ENCODE results near the gene ODC1.
"Not testable (repeated sequence)": the region's sequence is repeated elsewhere in the genome, so short reads cannot be mapped to it uniquely, and the experiment has no call there.

The ODC1 gene

DNA sequence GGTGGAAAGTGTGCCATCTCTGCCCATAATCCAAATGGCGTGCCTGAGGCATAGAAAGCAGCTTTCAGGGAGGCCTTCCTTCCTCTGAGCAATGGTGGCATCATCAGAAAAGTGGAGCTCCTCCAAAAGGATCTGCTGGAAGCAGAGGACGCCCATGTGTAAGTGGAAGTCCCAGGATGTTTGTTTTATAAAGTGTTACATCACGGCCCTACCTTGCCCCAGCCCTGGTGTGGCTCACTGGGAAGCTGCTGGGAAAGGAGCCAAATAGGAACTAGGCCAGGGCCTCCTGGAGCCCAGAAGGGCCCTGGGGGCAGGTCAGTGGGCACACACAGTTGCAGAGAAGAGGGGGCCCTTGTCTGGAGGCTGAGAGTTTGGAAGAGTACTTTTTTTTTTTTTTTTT, 4.2 kb upstream of the ODC1 start:
- no peak for DNase-seq

DNA sequence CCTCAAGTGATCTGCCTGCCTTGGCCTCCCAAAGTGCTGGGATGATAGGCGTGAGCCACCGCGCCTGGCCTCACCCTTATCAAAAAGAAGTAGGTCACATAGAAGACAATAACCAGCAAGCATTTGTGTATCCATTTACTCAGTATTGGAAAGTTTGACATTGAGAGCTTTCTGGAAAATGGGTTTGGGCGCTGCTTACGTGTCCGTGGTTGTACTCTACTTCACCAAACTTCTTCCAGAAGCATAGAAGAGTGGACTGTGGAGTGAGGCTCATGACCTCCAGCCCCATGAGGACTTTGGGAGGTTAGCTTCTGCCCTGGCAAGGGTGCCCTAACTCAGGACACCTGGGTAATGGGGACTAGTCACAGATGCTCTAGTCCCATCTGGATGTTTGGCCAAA, 3.7 kb upstream of the ODC1 start:
- no peak for DNase-seq

DNA sequence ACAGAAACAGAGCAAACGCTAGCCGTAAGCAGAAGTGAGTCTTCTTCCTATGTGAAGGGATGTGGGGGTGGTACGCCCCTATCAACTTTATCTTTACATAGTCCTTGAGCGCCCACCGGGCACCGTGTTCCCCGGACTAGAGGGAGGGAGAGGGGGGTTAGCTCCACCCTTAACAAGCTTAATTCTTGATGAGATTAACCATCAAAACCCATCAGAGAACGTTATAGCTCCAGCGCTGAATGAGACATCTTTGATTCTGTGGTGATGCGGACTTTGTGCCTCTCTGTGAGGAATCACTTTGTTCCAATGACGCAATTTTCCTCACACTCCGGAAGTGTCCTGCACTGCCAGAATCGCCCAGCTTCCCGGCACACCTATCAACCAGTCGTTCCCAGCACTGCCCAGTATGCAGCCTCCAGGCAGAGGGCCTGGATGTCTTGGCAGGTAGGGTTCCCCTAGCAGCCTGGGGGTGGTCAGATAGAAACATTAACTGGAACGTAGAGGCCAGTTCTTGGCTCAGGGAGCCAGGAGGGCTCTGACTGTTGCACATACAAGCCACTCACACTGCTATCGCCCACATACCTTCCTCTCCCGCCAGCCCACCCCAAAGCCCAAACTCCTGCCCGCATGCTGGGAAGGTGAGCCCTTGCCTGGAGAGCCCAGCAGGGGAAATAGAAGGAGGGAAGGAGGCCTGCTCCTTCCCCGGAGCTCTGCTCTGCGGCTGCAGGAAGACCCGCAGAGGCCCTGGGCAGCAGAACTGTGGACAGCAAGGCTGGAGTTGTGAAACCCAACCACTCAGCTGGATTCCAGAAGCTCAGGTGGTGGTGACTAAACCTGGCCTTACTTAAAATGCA, 1.9 kb upstream of the ODC1 start:
- no peak for DNase-seq

DNA sequence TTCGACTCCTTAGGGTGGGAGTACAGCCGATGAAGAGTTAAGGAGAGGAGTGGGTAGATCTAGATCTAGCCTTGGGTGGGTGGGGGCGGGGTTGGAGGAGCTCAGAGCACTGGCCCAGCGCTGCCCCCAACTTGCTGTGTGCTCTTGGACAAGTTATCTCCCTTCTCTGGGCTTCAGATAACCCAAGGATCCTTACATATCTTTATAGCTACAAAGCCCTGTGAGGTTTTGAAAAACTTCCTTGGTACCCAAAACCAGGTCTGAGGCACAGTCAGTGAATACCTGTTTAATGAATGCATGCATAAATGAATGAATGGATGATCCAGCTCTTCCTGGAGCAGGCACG, 1.3 kb upstream of the ODC1 start:
- DNase-seq, result no peak

DNA sequence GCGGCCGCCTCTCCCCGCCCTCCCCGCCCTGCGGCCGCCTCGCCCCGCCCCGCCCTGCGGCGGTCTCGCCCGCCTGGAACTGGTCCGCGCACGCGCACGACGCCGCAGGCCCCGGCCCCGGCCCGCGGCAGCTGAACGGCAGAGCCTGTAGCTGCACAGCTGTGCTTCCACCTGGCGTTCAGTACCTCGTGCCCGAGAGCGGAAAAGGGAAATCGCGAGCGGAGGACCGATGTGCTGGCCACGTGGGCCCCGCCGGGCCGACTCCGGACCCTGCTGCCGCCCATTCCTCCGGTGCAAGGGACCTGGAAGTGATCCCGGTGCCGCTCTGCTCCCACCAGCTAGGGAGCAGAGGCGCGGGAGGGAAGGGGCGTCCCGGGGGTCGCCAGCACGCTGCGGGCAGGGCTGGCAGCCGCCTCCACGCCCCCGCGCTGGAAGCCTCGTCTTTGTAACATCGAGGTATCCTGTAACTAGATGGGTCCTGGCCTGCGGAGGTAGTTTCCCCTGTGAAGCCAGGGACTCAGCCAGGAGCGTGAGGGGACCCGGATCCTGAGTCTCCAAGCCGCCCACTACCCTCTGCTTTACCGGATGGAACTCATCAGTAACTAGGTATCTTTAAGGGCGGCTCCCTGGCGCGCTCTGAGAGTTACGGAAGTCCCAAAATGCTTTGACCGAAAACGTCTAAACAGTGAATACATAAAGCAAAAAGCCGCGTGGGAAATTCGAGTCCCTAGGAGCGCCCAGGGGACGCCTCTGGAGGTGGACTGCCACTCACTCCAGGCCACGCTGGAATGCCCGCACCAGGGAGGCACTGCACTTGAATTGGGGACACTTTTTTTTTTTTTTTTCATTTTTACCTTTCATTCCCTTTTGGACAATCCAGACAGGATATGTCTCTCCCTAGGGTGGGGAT, 704 bp upstream of the ODC1 start:
- DNase-seq, result peak; percentile 95

DNA sequence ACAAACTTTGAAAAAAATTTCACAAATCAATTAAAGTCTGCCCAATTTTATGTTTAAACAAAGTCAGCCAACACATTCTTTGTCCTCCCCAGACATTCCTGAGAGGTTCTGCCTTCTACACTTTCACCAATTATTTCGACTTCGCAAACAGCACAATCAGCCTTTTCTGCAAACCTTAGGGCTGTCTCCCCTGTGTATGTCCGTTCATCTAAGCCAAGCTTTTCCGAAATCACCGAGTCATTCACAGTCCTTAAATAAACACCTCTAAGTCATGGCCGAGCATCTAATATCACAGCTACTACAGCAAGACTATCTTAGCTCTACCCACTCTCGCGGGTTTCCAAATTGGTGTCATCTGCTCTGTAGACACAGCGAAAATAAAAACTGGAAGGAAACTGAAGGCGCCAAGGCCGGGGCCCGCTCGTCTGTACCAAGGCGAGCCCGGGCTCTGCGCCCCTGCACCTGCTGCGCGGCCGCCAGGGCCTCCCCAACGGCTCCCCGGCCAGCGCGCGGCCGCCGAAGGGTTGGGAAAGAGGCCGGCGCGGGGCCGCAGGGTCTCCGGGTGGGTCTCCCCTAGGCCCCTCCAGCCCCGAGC, 730 bp downstream of the ODC1 start:
- DNase-seq, result peak; percentile 57

DNA sequence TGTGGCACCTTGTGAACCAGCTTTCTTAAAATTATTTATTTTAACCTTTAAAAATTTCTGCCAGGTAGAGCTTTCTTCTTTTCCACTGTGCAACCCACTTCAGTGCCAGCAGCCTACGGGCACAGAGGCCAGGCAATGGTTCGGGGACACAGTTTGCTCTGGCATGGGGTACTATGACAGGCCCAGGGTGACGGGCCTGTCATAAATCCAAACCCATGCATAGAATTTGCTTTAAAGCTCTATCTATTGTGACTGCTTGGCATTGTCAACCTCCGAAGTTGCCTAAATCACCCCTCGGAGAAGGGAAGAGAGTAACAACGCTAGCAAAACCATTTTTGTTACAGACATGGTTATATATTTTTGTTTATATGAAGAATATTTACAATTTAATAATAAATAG, 1.5 kb downstream of the ODC1 start:
- no peak for DNase-seq

DNA sequence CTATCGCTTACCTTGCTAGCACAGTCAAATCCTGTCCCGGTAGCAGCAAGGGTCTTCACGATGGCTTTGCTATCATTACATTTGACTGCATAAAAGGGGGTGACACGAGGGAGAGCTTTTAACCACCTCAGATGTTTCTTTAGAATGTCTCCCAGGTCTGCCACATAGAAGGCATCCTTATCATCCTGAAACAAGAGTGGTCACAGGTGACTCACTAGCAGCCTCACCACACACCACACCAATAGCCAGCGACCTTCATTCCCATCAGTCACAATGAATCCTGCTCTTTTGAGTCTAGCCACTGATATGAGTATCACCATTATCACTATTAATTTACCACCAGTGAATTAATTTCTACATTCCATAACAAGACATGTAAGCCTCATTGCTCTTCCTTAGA, 3.7 kb downstream of the ODC1 start:
- DNase-seq, result peak; percentile 40

DNA sequence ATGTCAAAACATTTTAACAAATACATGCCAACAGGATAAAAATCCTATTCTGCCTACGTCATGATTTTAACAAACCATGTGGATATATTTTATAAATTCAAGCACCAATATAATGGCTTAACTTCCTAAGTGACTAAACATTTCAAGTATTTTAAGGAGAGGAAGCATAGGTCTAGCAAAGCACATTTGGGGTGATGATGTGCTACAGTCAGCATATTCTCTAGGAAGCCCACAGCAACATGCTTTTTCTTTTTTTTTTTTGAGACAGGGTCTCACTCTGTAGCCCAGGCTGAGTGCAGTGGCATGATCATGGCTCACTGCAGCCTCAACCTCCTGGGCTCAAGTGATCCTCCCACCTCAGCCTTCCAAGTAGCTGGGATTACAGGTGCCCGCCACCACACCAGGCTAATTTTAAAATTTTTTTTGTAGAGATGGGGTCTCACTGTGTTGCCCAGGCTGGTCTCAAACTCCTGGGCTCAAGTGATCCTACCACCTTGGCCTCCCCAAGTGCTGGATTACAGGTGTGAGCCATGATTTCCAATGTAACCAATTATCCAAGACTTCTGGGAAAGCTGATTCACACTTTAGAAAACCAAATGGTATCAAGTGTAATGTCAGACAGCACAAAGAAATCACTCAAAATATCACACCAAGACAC, 5.5 kb downstream of the ODC1 start:
- DNase-seq, result not testable (repeated sequence)

DNA sequence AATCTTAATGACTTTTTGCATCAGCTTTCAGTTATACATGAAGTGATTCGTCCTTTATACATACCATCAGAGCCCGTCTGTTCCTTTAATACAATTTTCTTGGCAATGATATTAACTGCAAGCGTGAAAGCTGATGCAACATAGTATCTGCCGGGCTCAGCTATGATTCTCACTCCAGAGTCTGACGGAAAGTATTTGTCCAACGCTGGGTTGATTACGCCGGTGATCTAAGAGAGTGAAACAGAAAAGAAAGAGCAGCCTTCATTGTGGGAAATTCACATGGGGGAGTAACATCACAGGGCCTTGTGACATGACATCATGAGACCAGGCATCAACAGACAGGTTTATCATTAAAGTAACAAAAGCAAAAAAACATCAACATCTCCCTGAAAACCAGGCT, 6.2 kb downstream of the ODC1 start:
- DNase-seq, result peak; percentile 44

DNA sequence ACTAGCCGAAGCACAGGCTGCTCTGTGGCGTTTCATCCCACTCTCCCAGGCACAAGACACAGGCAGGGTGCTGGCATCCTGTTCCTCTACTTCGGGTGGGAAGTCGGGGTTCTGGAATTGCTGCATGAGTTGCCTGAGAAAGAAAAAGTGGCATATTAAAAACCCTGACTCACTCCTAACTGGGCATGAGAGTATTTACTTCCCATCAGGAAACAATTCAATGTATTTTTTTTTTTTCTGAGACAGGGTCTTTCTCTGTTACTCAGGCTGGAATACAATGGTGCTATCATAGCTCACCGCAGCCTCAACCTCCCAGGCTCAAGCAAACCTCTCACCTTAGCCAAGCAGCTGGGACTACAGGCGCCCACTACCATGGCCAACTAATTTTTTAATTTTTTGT, 7.4 kb downstream of the ODC1 start:
- DNase-seq, result no peak

DNA sequence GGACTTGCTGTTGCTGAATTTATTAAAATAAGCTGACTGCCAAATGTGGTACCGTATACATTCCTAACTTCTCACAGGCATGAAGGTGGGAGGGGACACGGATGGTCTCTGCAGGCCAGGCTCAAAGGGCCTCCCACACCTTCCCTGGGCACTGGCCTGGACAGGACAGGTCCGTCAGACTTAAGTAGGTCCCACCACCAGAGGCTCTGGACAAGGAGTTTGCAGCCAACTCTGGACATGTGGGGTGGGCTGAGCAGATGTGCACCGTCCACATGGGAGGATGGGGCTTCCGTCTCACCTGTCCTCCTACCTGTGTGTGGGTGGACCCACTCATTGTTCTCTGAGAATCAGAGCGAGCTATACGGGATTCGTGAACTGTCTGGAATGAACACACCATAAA, 8.2 kb downstream of the ODC1 start:
- no peak for DNase-seq

DNA sequence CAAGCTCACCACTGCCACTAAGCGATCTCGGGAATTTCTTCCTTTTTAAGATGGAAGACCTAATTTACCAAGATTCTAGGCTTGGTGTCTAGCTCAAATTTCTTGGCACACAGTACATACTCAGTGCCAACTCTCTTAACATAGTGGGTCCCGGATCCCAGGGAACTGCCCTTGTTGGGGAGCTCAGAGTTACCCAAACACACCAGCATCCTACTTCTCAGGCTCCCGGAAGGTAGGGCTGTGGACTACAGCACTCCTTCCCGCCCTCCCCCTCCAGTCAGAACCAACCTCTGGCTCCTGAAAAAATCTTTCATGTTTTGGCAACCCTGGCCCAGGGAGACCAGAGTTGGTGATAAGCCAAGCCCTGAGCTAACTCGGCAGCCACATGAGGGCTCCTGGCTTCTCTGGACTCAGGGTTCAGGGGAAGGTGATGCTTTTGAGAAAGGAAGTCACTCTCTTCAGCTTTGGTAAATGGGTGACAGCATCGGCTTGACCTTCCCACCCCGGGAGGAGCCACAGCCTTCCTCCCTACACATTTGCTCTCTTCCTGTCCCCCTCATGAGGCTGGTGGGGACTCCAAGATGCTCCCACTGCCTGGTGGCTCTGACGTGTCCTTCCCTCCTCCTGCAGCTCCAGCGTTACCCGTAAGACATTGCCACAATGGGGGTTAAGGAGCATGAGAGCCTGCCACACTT, 8.8 kb downstream of the ODC1 start:
- DNase-seq, result no peak

DNA sequence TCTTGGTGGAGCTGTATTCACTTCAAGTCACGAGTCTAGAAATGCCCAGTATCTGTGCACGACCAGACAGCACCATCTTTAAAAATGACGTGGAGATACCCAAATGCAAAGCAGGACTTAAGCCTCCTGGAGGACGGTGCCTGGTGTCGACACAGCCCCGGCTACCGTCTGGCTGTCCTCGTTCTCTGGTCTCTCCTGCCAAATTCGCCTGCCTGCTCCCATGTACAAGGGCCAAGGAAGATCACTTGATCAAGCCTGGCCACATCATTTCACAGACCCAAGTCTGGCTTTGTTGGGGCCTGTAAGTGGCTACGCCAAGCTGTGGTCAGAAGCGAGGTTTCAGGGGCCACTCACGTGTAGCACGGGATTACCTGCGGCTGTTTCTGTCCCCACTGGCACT, 9.4 kb downstream of the ODC1 start:
- no peak for DNase-seq

DNA sequence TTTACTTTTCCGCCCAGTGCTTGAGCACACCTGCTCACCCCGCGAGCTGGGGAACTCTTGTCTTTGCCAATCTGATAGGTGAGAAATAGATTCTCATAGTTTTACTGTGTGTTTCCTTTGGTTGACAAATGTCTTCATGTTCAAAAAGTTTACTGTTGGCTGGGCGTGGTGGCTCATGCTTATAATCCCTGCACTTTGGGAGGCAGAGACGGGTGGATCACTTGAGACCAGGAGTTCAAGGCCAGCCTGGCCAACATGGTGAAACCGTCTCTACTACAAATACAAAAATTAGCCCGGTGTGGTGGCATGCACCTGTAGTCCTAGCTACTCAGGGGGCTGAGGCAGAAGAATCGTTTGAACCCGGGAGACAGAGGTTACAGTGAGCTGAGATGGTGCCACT, 10.3 kb downstream of the ODC1 start:
- DNase-seq, result no peak

DNA sequence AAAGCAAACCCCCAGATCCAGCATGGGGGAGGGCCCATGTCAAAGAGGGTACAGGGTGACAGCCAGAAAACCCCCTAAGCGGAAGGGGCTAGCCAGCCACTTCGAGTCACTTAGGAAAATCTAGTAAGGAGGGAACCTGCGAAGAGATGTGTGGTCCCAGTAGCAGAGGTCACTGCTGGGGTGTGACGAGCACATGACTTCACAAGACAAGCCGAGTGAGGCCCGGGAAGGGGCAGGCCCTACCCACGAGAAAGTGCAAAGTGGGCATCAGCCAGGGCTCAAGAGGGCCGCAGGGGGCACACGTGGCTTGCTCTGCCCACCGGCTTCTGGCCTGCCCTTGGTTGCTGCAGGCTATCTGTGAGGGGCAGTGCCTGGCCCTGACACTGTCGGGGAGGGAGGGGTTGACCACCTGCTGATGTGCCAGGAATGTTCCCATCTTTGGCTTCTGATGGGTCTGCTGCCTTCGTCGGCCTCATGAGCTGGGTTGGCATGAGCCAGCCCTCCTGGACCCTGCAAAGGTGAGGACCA, 11.5 kb downstream of the ODC1 start:
- no peak for DNase-seq

DNA sequence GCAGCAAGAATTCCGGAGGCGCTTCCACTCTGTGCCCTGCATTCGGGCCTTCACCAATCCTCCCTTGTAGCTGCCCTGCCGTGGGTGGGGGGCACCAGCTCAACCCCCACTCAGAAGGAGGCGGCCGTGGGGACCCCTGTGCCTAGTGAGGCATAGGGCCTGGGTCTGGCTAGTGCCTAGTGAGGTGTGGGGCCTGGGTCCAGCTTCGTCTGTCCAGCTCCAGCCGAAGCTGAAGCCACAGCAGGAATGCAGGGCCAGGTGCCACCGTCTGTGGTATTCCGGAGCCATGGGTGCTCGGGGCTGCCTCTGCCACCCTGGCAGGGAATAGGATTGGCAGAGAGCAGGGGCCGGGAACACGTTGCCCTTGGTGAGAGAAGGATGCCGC, 12.3 kb downstream of the ODC1 start:
- no peak for DNase-seq

DNA sequence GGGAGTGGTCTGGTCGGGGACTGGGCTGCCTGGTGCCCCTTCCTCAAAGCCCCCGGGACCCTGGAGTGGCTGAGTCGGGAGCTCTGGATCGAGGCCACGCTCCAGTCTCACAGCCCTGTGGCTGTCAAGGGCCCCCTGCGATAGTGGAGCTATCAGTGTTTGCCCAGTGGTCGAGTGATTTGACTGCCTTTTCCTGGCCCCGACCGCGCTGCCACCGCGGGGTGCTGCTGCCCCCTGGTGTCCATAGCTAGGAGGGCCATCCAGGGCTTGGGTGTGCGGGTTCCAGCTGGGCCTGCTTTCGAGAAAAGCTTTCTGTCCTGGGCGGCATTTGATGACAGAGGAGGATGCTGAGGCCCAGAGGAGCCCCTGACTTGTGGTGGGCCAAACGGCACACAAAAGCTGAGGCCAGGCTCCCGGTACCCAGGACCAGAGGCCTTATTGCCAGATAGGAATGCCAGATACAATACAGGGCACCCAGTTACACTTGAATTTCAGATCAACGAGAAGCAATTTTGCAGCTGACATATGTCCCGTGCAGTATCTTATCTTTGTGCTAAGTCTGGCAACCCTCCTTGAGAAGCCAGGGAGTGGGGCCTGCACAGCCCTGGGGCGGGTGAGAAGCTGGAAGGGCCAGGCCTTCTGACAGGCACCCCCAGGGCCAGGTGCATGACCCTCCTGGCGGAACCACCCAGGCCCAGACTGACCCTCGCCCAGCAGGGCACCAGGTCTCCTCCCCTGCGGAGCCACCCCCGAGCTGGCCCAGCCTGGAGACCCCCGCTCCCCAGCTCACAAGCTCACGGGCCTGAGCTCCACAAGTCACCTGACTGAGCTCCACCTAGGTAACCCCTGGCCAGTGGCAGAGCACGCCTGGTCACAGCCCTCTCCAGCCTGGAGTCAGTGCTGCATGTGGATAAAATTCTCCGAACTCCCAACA, 13.0 kb downstream of the ODC1 start:
- DNase-seq, result peak; percentile 69

DNA sequence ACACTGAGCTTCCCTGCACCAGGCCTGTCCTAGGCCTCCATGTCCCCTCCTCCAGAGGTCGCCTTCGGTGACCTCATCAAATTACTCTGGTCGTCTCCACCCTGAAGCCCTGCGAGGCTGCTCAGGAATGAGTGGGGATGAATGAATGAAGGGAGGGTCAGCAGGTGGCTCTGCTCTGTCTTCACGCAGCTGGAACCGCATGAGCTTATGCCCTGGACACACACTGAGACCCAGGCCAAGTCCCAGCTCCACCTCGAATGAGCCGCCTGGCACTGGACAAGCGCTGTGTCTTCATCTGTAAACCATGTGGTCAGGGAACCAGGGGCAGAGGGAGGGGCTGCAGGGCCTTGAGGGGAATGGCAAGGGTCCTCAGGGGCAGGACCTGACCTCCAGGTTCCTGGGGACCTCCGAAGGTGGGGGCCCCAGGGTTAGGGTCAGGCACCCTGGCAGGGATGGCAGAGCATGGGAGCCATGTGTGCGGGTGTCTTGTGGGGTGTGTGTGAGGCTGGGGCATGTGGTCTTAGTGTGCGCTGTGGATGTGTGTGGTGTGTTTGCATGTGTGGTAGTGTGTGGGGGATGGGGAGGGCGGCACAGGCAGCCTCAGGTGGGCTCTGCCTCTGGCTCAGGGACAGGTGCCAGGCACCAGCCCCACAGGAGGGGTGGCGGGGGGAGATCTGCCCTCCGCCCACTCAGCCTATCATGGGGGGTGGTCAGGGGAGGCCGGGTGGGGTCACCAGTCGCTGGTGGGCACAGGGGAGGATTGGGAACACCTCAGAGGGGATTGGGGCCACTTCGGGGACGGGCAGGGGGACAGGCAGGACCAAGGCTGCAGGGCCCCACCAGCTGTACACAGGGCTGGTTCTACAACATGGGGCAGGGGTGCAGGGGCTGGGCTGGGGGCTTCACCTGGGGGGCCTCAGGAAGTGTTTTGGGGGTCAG, 13.9 kb downstream of the ODC1 start:
- DNase-seq, result no peak

All from activated naive CD4-positive, alpha-beta T cell treated with anti-CD3 and anti-CD28 coated beads, Interleukin-2, amount 50 U/mL, for 16 hours (primary cell).